Ishikawa (cell line): ENCODE results near the gene VPS54.

ENCODE experiments used
- CEBPB ChIP-seq: IDR thresholded peaks from 2 replicates; pipeline ENCODE4 v1.6.1; 2012
- CREB1 ChIP-seq: IDR thresholded peaks from 2 replicates; pipeline ENCODE4 v1.6.1; 2012; ENCODE audit warnings: low read depth
- EGR1 ChIP-seq: IDR thresholded peaks from 2 replicates; pipeline ENCODE4 v1.6.1; 2012
- EP300 ChIP-seq: IDR thresholded peaks from 2 replicates; pipeline ENCODE4 v1.6.1; 2012; ENCODE audit warnings: borderline replicate concordance
- FOXM1 ChIP-seq: IDR thresholded peaks from 2 replicates; pipeline ENCODE4 v1.6.1; 2012; ENCODE audit warnings: low read depth, borderline replicate concordance
- NFIC ChIP-seq: IDR thresholded peaks from 2 replicates; pipeline ENCODE4 v1.6.1; 2012
- RAD21 ChIP-seq: IDR thresholded peaks from 2 replicates; pipeline ENCODE4 v1.6.1; 2012; ENCODE audit warnings: low read depth
- TAF1 ChIP-seq: IDR thresholded peaks from 2 replicates; pipeline ENCODE4 v1.6.1; 2012; ENCODE audit warnings: low read depth, mild to moderate bottlenecking
- TCF12 ChIP-seq: IDR thresholded peaks from 2 replicates; pipeline ENCODE4 v1.6.1; 2012; ENCODE audit warnings: low read depth
- TEAD4 ChIP-seq: IDR thresholded peaks from 2 replicates; pipeline ENCODE4 v1.6.1; 2012
- YY1 ChIP-seq: IDR thresholded peaks from 2 replicates; pipeline ENCODE4 v1.6.1; 2012; ENCODE audit warnings: low read depth
- ZBTB7A ChIP-seq: IDR thresholded peaks from 2 replicates; pipeline ENCODE4 v1.6.1; 2012; ENCODE audit warnings: low read depth
- TF ChIP-seq, protein P1 (sequence below): IDR thresholded peaks from 2 replicates; pipeline ENCODE4 v1.6.1; 2012
- TF ChIP-seq, protein P2 (sequence below): IDR thresholded peaks from 2 replicates; pipeline ENCODE4 v1.6.1; 2012; ENCODE audit warnings: low read depth, mild to moderate bottlenecking
- TF ChIP-seq, protein P3 (sequence below): IDR thresholded peaks from 2 replicates; pipeline ENCODE4 v1.6.1; 2012

VPS54 gene

DNA sequence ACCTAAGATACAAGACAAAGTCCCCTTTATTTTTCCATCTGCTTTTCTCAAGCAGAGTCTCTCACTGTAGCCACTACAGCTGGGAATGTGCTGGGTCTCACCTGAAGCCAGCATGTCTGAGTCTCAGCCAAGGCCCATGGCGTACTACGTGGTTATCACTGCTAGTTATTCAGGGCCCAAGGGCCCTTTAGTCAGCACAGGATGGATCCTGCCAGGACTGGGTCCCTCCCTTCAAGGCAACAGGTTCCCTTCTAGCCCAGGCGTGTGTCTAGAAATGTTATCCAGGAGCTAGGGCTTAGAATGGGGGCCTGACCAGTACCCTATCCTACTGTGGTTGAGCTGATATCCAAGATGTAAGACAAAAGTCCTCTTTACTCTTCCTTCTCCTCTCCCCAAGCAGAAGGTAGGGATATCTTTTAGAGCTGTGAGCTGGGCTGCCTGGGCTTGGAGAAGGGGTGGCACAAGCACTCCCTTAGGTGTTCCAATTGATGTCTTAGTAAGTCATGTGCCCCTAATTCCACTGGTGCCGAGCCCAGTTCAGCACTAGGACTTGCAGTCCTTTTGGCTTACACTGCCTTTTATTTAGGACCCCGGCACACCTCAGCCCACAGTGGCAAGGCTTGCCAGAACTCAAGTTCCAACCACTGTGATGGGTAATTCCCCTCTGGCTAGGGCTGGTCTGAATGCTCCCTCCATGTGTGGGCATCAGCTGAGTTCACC lies 17.7 kb downstream of the VPS54 start:
- TF ChIP-seq CEBPB (no peak), NFIC (no peak), FOXM1 (no peak), ZBTB7A (no peak), TAF1 (no peak), RAD21 (no peak), TEAD4 (no peak), YY1 (no peak)
- TF ChIP-seq, protein P1, sequence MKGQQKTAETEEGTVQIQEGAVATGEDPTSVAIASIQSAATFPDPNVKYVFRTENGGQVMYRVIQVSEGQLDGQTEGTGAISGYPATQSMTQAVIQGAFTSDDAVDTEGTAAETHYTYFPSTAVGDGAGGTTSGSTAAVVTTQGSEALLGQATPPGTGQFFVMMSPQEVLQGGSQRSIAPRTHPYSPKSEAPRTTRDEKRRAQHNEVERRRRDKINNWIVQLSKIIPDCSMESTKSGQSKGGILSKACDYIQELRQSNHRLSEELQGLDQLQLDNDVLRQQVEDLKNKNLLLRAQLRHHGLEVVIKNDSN, result no peak
- TF ChIP-seq, protein P2, sequence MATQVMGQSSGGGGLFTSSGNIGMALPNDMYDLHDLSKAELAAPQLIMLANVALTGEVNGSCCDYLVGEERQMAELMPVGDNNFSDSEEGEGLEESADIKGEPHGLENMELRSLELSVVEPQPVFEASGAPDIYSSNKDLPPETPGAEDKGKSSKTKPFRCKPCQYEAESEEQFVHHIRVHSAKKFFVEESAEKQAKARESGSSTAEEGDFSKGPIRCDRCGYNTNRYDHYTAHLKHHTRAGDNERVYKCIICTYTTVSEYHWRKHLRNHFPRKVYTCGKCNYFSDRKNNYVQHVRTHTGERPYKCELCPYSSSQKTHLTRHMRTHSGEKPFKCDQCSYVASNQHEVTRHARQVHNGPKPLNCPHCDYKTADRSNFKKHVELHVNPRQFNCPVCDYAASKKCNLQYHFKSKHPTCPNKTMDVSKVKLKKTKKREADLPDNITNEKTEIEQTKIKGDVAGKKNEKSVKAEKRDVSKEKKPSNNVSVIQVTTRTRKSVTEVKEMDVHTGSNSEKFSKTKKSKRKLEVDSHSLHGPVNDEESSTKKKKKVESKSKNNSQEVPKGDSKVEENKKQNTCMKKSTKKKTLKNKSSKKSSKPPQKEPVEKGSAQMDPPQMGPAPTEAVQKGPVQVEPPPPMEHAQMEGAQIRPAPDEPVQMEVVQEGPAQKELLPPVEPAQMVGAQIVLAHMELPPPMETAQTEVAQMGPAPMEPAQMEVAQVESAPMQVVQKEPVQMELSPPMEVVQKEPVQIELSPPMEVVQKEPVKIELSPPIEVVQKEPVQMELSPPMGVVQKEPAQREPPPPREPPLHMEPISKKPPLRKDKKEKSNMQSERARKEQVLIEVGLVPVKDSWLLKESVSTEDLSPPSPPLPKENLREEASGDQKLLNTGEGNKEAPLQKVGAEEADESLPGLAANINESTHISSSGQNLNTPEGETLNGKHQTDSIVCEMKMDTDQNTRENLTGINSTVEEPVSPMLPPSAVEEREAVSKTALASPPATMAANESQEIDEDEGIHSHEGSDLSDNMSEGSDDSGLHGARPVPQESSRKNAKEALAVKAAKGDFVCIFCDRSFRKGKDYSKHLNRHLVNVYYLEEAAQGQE, result no peak

DNA sequence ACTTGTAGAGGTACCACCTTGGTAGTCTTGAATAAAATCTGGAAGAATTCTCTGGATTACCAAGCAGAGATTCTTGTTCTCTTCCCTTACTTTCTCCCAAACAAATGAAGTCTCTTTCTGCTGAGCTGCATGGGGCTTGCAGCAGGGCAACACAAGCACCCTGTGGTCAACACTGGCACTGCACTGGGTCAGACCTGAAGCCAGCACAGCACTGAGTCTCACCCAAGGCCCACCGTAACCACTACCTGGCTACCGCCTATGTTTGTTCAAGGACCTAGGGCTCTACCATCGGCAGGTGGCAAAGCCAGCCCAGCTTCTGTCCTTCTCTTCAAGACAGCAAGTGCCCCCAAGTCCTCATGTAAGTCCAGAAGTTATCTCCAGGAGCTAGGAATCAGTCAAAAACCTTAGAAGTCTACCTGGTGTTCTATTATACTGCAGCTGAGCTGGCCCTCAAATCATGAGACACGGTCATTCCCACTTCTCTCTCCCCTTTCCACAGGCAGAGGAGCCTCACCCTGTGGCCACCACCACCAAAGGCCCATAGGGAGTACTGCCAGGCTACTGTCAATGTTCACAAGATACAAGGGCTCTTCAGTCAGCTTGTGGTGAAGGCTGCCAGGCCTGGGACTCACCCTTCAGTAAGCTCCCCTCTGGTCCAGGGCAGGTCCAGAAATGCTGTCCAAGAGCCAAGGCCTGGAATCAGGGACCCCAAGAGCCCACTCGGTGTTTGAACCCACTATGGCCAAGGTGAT lies 18.4 kb downstream of the VPS54 start:
- TF ChIP-seq FOXM1 (no peak), CREB1 (no peak), RAD21 (no peak), EGR1 (no peak), TEAD4 (no peak), EP300 (no peak), ZBTB7A (no peak), TAF1 (no peak), TCF12 (no peak), YY1 (no peak), NFIC (no peak)
- TF ChIP-seq, protein P3, sequence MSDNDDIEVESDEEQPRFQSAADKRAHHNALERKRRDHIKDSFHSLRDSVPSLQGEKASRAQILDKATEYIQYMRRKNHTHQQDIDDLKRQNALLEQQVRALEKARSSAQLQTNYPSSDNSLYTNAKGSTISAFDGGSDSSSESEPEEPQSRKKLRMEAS, result no peak
- TF ChIP-seq, protein P1, result no peak
- TF ChIP-seq, protein P2, result no peak

DNA sequence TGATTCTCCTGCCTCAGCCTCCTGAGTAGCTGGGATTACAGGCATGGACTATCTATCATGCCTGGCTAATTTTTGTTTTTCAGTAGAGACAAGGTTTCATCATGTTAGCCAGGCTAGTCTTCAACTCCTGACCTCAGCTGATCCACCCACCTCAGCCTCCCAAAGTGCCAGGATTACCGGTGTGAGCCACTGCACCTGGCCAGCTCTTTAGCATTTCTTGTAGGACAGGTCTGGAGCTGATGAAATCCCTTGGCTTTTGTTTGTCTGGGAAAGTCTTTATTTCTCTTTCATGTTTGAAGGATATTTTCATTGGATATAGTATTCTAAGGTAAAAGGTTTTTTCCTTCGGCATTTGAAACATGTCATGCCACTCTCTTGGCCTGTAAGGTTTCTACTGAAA lies 20.2 kb downstream of the VPS54 start:
- TF ChIP-seq CEBPB (no peak), RAD21 (no peak), TCF12 (no peak), ZBTB7A (no peak), CREB1 (no peak), EP300 (no peak), YY1 (no peak), EGR1 (no peak), TEAD4 (no peak), TAF1 (no peak), NFIC (no peak), FOXM1 (no peak)
- TF ChIP-seq, protein P2, result no peak
- TF ChIP-seq, protein P3, result no peak
- TF ChIP-seq, protein P1, result no peak
